NCI-H774 (cell line): ENCODE measurements around the gene RET.

Experiments
- DNase-seq: peaks from one replicate; lab custom pipeline; 2025; lab: John Stamatoyannopoulos, UW

The RET gene

DNA sequence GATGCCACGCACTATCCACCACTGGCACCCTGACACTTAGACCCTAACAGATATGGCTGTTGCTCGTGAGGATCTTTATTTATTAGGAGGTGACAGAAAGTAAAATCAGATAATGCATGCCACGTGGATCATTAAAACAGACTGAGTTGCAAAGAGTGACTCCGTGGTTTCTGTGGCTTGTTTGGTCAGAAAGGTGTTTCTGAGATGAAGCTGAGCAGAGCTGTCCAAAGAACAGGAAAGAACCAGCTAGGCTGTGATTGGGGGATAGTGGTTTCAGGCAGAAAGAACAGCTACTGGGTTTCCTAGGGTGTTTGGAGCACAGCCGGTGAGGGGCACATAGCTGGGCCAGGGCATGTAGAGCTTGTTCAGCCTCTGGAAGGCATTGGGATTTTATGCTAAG is 95.8 kb downstream of the RET start:
- DNase-seq = no peak

GRCh38 chr10:43173120-43173519 is 96.3 kb downstream of the RET start:
- DNase-seq = no peak

DNA sequence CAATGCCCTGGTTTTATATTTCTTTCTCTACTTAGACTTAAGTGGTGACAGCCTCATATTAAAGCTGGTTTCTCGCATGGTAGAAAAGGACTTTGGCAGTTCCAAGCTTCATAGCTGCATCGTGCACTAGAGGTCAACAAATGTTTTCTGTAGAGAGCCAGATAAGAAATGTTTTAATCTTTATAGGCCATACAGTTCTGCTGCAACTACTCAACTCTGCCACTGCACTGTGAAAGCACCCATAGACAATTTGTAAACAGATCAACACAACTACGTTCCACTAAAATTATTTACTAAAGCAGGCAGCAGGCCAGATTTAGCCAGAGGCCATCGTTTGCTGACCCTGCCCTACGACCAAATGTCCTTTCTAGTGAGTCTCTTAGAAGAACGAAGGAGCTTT is 98.1 kb downstream of the RET start:
- no peak for DNase-seq

- no peak for DNase-seq
Observed at GRCh38 chr10:43176271-43176670, 99.4 kb downstream of the RET start.

DNA sequence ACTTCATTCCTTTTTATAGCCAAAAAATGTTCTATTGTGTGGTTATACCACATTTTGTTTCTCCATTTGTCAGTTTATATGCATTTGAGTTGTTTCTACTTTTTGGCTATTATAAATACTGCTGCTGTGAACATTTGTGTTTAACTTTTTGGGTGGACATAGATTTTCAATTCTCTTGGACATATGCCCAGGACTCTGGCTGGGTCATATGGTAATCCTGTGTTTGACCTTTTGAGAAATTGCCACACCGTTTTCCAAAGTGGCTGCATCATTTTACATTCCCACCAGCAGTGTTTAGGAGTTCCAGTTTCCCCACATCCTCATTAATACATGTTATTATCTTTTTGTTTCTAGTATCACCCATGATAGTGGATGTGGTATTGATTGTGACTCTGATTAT is 100.7 kb downstream of the RET start:
- DNase-seq = no peak
